Measurements from ENCODE around the gene SLC4A1. TPM values are rescaled to one million over a fixed set of nuclear protein-coding genes. Genes with fewer than 3 reads are reported as not detected.
"Not testable (repeated sequence)": the region's sequence is repeated elsewhere in the genome, so short reads cannot be mapped to it uniquely, and the experiment has no call there.

SLC4A1 gene
- total RNA-seq, 4 donors from 2014 or later = 0.11 to 0.20 TPM; not detected in 2

DNA sequence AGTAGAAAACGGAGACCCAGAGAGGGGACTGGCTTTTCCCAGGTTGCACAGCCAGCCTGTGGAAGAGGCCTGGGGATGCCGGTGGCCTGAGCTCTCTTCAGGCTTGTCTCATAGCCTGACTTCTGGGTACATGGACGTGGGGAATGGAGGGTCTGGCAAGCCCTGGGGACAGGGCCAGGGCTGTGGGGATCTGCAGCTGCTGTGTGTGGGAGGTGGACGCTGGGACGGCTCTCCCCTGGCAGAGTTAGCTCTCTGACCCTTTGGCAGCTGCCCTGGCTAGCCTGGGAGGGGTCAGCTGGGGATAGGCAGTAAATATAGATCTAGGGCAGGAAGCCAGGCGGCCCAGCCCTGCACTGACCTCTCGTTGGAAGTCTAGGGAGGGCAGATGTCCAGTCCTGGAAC is 20.5 kb downstream of the SLC4A1 start:
- DNase-seq = peak in 1 of 2 donors; percentile 59
- Histone ChIP-seq H3K9me3 (no peaks in the 10 kb centered on the region), H3K4me1 (peaks cover 22 to 28% of the 10 kb centered on the region in 2 donors), H3K4me3 (no peak overlapping the region), H3K27me3 (no peaks in the 10 kb centered on the region), H3K36me3 (no peaks in the 10 kb centered on the region), H3K27ac (peak overlapping the region in 3 of 4 donors; percentile 7 to 61 (median 61))
- in situ Hi-C loops (cut with MboI; ENCODE audit: low sequenced_read_pairs in 4 of 4) = loop anchor here in 1 of 4 donors (25.0 kb wide), 1 partner anchor 265 kb away; the partner anchor contains the start of gene GPATCH8
- TF ChIP-seq POLR2A (IDR thresholded peaks at IDR 0.05) = no peak
- TF ChIP-seq, protein P1, sequence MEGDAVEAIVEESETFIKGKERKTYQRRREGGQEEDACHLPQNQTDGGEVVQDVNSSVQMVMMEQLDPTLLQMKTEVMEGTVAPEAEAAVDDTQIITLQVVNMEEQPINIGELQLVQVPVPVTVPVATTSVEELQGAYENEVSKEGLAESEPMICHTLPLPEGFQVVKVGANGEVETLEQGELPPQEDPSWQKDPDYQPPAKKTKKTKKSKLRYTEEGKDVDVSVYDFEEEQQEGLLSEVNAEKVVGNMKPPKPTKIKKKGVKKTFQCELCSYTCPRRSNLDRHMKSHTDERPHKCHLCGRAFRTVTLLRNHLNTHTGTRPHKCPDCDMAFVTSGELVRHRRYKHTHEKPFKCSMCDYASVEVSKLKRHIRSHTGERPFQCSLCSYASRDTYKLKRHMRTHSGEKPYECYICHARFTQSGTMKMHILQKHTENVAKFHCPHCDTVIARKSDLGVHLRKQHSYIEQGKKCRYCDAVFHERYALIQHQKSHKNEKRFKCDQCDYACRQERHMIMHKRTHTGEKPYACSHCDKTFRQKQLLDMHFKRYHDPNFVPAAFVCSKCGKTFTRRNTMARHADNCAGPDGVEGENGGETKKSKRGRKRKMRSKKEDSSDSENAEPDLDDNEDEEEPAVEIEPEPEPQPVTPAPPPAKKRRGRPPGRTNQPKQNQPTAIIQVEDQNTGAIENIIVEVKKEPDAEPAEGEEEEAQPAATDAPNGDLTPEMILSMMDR (IDR thresholded peaks at IDR 0.05 in 4 of 5, conservative IDR thresholded peaks at IDR 0.05 in 1 of 5) = no peak
- ATAC-seq = peak; percentile 38 to 64
- intact Hi-C loops (cut with DNase I; ENCODE audit: low total_unique reads) = no loop called here

DNA sequence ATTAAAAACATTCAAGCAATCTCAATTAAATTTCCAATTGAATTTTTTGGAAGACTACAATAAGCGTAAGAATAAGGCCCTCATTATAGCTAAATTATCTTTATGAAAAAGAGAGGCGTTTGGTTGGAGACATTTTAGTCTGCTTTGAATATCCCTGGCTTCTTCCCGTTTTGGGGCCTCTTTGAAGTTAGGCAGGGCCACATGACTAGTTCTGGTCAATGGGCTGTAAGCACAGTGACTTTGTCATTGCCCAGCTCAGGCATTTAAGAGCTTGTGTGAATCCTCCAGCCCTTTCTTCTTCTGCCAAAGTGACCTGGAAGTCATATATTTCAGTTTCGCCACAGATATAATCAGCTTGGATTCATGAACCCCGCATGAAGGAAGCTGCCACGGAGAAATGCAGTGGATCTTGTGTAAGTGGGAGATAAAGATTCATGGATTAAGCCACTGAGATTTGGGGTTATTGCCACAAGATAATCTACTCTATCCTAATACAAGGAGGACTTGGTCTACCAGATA is 26.8 kb downstream of the SLC4A1 start:
- intact Hi-C loops (cut with DNase I; ENCODE audit: low total_unique reads) (no loop called here), in situ Hi-C loops (cut with MboI; ENCODE audit: low sequenced_read_pairs in 4 of 4) (loop anchor here in 1 of 4 donors (25.0 kb wide), 1 partner anchor 271 kb away; the partner anchor contains the start of gene GPATCH8)
- H3K4me3 ChIP-seq = no peak overlapping the region
- DNase-seq = no peak
- no peak for TF ChIP-seq POLR2A (IDR thresholded peaks at IDR 0.05)
- TF ChIP-seq, protein P1 (IDR thresholded peaks at IDR 0.05 in 4 of 5, conservative IDR thresholded peaks at IDR 0.05 in 1 of 5) = no peak
- no peaks in the 10 kb centered on the region for H3K9me3 ChIP-seq
- no peaks in the 10 kb centered on the region for H3K27me3 ChIP-seq
- no peak overlapping the region for H3K27ac ChIP-seq
- no peaks in the 10 kb centered on the region for H3K36me3 ChIP-seq
- no peak for ATAC-seq
- H3K4me1 ChIP-seq = peaks cover 6 to 8% of the 10 kb centered on the region in 2 donors

DNA sequence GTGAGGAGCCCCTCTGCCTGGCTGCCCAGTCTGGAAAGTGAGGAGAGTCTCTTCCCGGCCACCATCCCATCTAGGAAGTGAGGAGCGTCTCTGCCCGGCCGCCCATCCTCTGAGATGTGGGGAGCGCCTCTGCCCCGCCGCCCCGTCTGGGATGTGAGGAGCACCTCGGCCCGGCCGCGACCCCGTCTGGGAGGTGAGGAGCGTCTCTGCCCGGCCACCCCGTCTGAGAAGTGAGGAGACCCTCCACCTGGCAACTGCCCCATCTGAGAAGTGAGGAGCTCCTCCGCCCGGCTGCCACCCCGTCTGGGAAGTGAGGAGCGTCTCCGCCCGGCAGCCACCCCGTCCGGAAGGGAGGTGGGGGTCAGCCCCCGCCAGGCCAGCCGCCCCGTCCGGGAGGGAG is 30.0 kb downstream of the SLC4A1 start:
- H3K27me3 ChIP-seq = not testable (repeated sequence)

DNA sequence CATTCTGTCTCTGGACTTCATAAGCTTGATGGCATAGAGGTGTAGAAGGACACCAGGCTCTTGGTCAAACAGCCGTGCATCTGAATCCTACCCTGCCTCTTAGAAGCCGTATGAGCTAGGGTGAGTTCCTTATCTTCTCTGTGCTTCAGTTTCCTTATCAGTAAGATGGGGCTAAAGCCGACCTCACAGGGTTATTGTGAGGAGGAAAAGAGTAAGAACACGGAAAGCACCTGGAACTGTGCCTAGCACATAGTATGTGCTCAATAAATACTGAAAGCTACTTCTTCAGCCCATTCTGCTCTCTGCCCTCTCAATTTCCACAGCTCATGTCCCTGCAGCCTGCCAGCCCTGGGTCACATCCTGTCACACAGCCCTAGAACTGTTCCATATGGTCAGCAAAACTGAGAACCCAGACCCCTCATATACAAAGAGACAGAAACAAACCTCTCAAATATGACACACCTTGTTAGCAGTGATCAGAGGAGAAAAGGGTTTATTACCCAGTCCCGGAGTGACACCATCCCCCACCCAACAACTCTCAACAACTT is 31.4 kb downstream of the SLC4A1 start:
- TF ChIP-seq POLR2A (IDR thresholded peaks at IDR 0.05) = no peak
- TF ChIP-seq, protein P1 (IDR thresholded peaks at IDR 0.05 in 4 of 5, conservative IDR thresholded peaks at IDR 0.05 in 1 of 5) = no peak
- H3K27ac ChIP-seq = no peak overlapping the region
- no peaks in the 10 kb centered on the region for H3K36me3 ChIP-seq
- H3K4me3 ChIP-seq = no peak overlapping the region
- DNase-seq = no peak
- peaks cover 0 to 4% of the 10 kb centered on the region in 2 donors for H3K4me1 ChIP-seq
- H3K9me3 ChIP-seq = no peaks in the 10 kb centered on the region
- in situ Hi-C loops (cut with MboI; ENCODE audit: low sequenced_read_pairs in 4 of 4) = loop anchor here in 1 of 4 donors (25.0 kb wide), 1 partner anchor 276 kb away; the partner anchor contains the start of gene GPATCH8
- intact Hi-C loops (cut with DNase I; ENCODE audit: low total_unique reads) = no loop called here
- no peaks in the 10 kb centered on the region for H3K27me3 ChIP-seq
- ATAC-seq = no peak

More for the DNA sequence above, 30.0 kb downstream of the SLC4A1 start:
- H3K4me3 ChIP-seq; ATAC-seq; DNase-seq; H3K4me1 ChIP-seq; intact Hi-C loops (cut with DNase I; ENCODE audit: low total_unique reads); H3K27ac ChIP-seq; H3K36me3 ChIP-seq; H3K9me3 ChIP-seq: not testable (repeated sequence)
- in situ Hi-C loops (cut with MboI; ENCODE audit: low sequenced_read_pairs in 4 of 4) = loop anchor here in 1 of 4 donors (25.0 kb wide), 1 partner anchor 274 kb away; the partner anchor contains the start of gene GPATCH8

DNA sequence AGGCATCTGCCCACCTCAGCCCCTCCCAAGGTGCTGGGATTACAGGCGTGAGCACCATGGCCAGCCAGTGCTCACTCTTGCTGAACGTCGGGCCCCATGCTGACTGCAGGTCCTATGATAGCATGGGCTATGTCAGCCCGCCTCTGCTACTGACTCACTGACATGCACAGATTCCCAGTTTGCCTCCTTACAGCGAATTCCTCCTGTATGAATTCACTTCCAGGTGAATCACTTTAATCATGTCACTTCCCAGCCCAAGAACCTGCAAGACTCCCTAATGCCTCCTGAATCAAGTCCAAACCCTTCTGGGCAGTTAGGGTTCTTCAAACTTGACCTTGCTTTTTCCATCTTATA is 32.4 kb downstream of the SLC4A1 start:
- ATAC-seq = no peak
- no peak for DNase-seq
- Histone ChIP-seq H3K9me3 (no peaks in the 10 kb centered on the region), H3K4me1 (peaks cover 0 to 4% of the 10 kb centered on the region in 2 donors), H3K36me3 (no peaks in the 10 kb centered on the region), H3K27me3 (no peaks in the 10 kb centered on the region), H3K27ac (no peak overlapping the region), H3K4me3 (no peak overlapping the region)
- intact Hi-C loops (cut with DNase I; ENCODE audit: low total_unique reads) = no loop called here
- TF ChIP-seq, protein P1 (IDR thresholded peaks at IDR 0.05 in 4 of 5, conservative IDR thresholded peaks at IDR 0.05 in 1 of 5) = no peak
- no peak for TF ChIP-seq POLR2A (IDR thresholded peaks at IDR 0.05)
- in situ Hi-C loops (cut with MboI; ENCODE audit: low sequenced_read_pairs in 4 of 4) = loop anchor here in 1 of 4 donors (25.0 kb wide), 1 partner anchor 277 kb away; the partner anchor contains the start of gene GPATCH8
